PFSK-1 (cell line): ENCODE data around the gene PALM2AKAP2.

Source experiments
- FOXP2 ChIP-seq: optimal IDR thresholded peaks from 2 replicates; pipeline ENCODE3; 2011; ENCODE audit warnings: borderline replicate concordance, control low read depth, inconsistent platforms; ENCODE audit not compliant: insufficient read depth; ENCODE audit errors: extremely low read length, extremely low read depth
- POLR2AphosphoS5 ChIP-seq: IDR thresholded peaks from 2 replicates; pipeline ENCODE4 v1.6.1; 2012; ENCODE audit warnings: low read depth, mild to moderate bottlenecking, control low read depth, low read length, moderate library complexity
- SIN3A ChIP-seq: IDR thresholded peaks from 2 replicates; pipeline ENCODE4 v1.6.1; 2012; ENCODE audit warnings: mild to moderate bottlenecking, low read length, moderate library complexity, borderline replicate concordance; ENCODE audit not compliant: insufficient read depth
- TAF1 ChIP-seq: IDR thresholded peaks from 2 replicates; pipeline ENCODE4 v1.6.1; 2012; ENCODE audit warnings: low read length, control low read depth, borderline replicate concordance; ENCODE audit not compliant: insufficient read depth
- TF ChIP-seq, protein P1 (sequence below), 2 experiments: IDR thresholded peaks; 2 replicates each; pipeline versions ENCODE4 v1.6.1 to v1.8.0; 2011 to 2012; ENCODE audit warnings: low read depth in 2 of 2, low read length in 2 of 2, control low read depth in 1 of 2, inconsistent platforms in 1 of 2, mild to moderate bottlenecking in 1 of 2, moderate library complexity in 1 of 2; ENCODE audit not compliant: insufficient read depth in 1 of 2

DNA sequence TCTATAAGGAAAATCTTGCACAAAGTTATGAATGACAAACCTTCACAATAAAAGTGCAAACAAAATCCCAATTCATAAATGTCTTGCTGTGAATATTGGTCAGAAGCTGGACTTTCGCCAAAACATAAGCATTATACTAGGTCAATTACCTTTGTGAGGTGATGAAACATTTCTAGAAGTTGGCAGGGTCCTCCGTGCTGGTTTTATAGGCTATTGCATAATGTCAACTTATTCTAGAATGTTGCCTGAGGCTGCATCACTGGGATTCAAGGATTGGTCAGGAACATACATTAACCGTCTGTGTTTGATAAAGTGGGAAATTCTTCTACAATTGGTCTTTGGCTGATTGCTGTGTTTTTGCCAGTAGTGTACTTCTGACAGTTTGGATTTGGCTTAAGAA is 49.8 kb upstream of the PALM2AKAP2 start:
- TF ChIP-seq POLR2AphosphoS5 (no peak), TAF1 (no peak), SIN3A (no peak), FOXP2 (no peak)
- TF ChIP-seq, protein P1, sequence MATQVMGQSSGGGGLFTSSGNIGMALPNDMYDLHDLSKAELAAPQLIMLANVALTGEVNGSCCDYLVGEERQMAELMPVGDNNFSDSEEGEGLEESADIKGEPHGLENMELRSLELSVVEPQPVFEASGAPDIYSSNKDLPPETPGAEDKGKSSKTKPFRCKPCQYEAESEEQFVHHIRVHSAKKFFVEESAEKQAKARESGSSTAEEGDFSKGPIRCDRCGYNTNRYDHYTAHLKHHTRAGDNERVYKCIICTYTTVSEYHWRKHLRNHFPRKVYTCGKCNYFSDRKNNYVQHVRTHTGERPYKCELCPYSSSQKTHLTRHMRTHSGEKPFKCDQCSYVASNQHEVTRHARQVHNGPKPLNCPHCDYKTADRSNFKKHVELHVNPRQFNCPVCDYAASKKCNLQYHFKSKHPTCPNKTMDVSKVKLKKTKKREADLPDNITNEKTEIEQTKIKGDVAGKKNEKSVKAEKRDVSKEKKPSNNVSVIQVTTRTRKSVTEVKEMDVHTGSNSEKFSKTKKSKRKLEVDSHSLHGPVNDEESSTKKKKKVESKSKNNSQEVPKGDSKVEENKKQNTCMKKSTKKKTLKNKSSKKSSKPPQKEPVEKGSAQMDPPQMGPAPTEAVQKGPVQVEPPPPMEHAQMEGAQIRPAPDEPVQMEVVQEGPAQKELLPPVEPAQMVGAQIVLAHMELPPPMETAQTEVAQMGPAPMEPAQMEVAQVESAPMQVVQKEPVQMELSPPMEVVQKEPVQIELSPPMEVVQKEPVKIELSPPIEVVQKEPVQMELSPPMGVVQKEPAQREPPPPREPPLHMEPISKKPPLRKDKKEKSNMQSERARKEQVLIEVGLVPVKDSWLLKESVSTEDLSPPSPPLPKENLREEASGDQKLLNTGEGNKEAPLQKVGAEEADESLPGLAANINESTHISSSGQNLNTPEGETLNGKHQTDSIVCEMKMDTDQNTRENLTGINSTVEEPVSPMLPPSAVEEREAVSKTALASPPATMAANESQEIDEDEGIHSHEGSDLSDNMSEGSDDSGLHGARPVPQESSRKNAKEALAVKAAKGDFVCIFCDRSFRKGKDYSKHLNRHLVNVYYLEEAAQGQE (IDR thresholded peaks at IDR 0.05; ENCODE audit: insufficient read depth in 1 of 2, low read depth in 2 of 2, low read length in 2 of 2), result no peak
